SHP77 treated with DMSO at 0.1 percent for 48 hours (cell line): ENCODE data around the gene TBC1D22B.

ENCODE experiments used
- DNase-seq: peaks from one replicate; lab custom pipeline; 2025; lab: John Stamatoyannopoulos, UW

TBC1D22B gene

GRCh38 chr6:37257634-37258404 lies at the start of gene TBC1D22B, which contains the start of gene TMEM217:
Gene TBC1D22B, plus strand, starts transcription at chr6:37257772. Its CDS starts 146 bp downstream, at chr6:37257918.
Gene TMEM217, minus strand, starts transcription at chr6:37258144. Its CDS starts 39,114 bp downstream, at chr6:37219030.
- peak; percentile 86 for DNase-seq

DNA sequence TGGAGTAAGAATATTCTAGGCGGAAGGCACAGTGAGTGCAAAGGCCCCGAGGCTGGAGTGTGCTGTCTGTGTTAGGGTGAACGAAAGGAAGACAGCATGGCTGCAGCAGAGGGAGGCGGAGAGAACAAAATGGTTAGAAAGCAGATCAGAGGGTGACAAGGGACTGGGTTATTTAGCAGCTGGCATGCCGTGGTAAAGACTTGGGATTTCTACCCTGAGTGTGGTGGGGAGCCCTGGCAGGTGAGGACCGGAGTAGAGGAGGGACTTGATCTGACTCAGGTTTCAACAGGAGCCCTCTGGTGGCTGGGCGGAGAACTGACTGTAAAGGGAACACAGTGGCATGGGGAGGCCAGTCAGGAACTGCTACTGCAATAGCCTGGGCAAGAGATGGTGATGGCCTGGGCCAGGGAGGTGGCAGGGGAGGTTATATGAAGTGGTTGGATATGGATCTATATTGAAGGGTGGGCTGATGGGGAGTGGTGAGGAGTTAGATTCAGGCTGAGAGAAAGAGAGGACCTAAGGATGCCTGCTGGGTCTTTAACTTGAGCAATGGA lies 49.6 kb upstream of the TBC1D22B start:
- peak; percentile 60 for DNase-seq

GRCh38 chr6:37208793-37209192 lies 48.8 kb upstream of the TBC1D22B start:
- no peak for DNase-seq

- no peak for DNase-seq
Measured at GRCh38 chr6:37209461-37210205, 47.9 kb upstream of the TBC1D22B start.

GRCh38 chr6:37210313-37210968 lies 47.1 kb upstream of the TBC1D22B start:
- DNase-seq, result peak; percentile 61

- no peak for DNase-seq
Measured at GRCh38 chr6:37212268-37212667, 45.3 kb upstream of the TBC1D22B start.

DNA sequence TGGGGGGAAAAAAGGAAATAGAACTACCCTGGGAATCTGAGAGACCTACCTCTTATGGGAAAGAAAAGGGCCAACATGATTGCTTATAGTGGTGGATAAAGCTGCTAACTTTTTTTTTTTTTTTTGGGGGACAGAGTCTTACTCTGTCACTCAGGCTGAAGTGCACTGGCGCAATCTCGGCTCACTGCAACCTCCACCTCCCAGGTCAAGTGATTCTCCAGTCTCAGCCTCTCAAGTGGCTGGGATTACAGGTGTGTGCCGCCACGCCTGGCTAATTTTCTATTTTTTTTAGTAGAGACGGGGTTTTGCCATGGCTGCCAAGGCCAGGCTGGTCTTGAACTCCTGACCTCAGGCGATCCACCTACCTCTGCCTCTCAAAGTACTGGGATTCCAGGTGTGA lies 39.5 kb upstream of the TBC1D22B start:
- DNase-seq, result no peak

DNA sequence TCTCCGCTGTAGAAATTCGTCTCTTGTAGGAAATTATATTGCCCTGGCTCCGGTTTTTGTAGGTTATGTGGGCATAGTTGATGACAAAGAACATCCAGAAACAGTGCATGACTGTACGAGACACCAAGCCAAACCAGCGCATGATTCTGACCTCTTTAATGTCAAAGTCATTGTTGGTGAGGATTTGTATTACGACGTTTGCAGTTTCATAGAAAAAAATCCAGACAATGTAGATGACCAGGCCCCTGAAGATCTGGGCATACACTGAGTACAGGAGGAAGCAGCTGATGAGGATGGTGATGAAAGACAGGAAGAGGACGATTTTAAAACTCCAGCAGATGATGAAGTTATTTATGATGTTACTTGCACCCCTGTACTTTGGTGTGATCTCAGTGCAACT lies 39.1 kb upstream of the TBC1D22B start:
- no peak for DNase-seq

DNA sequence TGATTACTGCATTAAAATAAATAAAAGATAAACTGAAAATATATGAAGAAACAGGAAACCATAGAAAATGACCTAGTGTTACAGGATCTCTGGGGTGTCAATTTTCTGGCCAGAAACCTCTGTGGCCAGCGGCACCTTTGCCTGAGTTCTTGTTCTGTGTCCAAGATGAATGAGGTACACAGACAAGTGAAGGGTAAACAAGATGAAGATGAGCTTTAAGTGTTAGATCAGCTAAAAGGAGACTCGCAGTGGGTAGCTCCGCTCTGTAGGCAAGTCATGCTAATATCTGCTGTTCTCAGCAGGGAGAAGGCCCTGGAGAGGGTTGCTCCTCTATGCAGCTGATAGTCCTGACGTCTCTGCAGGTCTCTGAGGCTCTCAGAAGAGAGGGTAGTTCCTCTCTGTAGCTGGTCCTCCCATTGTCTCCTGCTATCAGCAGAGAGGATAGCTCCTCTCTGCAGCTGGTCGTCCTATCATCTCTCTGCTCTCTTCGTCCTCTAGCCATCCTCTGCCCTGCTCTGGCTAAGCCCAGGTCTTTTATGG lies 35.9 kb upstream of the TBC1D22B start:
- peak; percentile 68 for DNase-seq

DNA sequence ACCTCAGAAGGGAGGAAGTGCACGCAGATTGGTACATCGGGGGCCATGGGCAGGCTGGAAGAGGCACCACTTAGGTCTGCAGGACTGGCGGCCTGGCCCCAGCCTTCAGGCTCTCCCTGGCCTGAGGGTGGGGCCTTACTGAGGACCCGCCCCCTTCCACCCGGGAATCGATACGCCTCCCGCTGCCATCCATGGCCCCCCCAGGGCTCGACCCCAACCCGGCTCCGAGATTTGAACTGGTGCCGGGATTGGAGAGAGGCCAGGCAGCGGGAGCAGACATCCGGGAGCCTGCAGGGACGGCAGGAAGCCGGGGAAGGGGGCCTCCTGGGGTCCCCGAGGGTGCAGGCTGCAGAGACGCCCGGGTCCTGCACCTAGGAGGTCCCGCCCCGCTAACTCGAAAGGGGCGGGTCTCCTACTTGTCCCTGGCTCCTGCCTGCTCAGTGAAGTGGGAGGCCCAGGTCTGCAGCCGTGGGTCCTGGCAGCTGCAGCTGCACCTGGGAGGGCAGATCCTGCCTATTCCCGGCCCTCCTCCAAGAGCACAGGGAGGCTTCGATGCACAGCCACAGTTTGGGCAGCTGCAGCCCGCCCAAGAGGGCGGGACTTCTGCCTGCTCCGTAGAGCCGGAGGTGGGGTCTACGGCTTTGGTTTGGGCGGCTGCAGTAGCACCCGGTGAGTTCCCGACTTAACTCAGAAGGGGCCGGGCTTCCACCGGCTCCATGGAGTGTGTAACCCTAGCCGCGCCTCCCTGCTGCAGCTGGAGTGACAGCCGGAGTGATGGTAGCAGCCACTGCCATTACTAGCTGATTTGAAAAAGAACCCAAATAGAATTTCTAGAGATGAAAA lies 35.2 kb upstream of the TBC1D22B start:
- DNase-seq, result peak; percentile 96

DNA sequence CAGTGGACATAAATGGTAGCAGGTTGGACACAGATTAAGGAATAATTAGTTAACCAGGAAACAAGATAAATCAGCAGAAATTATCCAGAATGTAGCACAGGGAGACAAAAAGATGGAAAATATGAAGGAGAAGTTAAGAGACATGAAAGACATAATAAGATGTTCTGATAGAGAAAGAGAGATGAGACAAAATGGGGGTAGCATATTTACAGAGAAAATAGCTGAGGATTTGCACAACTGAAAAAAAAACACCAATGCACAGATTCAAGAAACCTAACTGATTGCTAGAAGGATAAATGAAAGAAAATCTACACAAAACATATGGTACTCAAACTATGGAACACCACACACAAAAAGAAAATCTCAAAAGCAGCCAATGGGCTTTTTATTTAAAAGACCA lies 34.6 kb upstream of the TBC1D22B start:
- no peak for DNase-seq

GRCh38 chr6:37225350-37226169 lies 32.0 kb upstream of the TBC1D22B start:
- DNase-seq, result no peak

GRCh38 chr6:37230104-37230503 lies 27.5 kb upstream of the TBC1D22B start:
- no peak for DNase-seq

DNA sequence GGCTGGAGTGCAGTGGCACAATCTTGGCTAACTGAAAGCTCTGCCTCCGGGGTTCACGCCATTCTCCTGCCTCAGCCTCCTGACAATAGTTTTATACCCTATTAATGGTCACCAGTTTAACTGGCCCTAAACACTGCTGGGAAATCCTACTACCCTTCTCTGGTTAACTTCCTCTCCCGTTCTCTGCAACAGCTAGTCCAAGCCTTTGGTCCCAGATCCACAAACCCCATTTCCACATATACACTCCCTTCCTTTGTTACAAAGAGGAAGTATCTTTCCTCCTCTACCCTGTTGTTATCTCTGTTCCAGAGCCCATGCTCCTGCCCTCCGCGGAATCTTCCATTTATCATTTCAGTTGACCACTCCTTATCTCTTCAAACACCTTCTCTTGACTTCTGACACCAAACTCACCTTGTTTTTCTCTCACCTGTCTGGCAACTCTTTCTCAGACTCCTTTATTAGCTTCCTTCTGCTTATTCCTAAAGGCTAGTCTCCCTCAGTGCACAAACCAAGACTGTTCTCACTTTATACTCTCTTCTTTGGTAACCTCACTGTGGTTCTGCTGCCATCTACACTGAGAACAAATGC lies 25.0 kb upstream of the TBC1D22B start:
- no peak for DNase-seq

- no peak for DNase-seq
Measured at GRCh38 chr6:37233541-37233940, 24.0 kb upstream of the TBC1D22B start.

DNA sequence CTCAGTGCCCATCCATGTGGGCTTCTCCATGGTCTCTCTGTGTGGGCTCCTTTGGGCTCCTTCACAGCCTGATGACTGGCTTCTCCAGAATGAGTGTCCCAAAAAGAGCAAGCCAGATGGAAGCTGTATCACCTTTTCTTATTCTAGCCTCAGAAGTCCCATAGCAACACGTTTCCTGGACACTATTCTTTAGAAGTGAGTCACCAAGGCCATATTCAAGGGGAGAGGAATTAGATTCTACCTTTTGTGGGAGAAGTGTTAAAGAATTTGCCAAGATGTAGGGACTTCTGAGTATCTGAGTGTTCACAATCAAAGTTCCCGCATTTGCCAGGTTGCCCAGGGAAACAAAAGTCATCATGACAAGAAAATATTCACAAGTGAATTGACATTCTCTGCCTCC lies 20.7 kb upstream of the TBC1D22B start:
- DNase-seq, result no peak

GRCh38 chr6:37237789-37238188 lies 19.8 kb upstream of the TBC1D22B start:
- DNase-seq, result no peak

- DNase-seq, result no peak
Measured at GRCh38 chr6:37238381-37238780, 19.2 kb upstream of the TBC1D22B start.

- no peak for DNase-seq
Measured at GRCh38 chr6:37239526-37239925, 18.0 kb upstream of the TBC1D22B start.
